Stimulated activated CD8-positive, alpha-beta memory T cell treated with anti-CD3 and anti-CD28 coated beads, Interleukin-15, amount 100 ng/mL, for 24 hours (primary cell): Measurements from ENCODE around the gene CCDC74A.
"Not testable (repeated sequence)": the region's sequence is repeated elsewhere in the genome, so short reads cannot be mapped to it uniquely, and the experiment has no call there.

ENCODE experiments used
- DNase-seq: peaks from one replicate; pipeline ENCODE4 v3.0.0-alpha.2; 2020; ENCODE audit warnings: low read depth

The CCDC74A gene

GRCh38 chr2:131527131-131528001, at the start of gene CCDC74A:
Gene CCDC74A (plus strand): TSS chr2:131527888. CDS start chr2:131527971, 83 bp downstream.
- peak; percentile 57 for DNase-seq

GRCh38 chr2:131478074-131478849, 49.4 kb upstream of the CCDC74A start:
- not testable (repeated sequence) for DNase-seq

GRCh38 chr2:131478850-131479461, 48.7 kb upstream of the CCDC74A start:
- DNase-seq: not testable (repeated sequence)

GRCh38 chr2:131480351-131480750, 47.3 kb upstream of the CCDC74A start:
- not testable (repeated sequence) for DNase-seq

GRCh38 chr2:131482506-131483155, 45.1 kb upstream of the CCDC74A start:
- not testable (repeated sequence) for DNase-seq

- not testable (repeated sequence) for DNase-seq
These were observed 43.5 kb upstream of the CCDC74A start for GRCh38 chr2:131483981-131484820.

GRCh38 chr2:131484906-131485460, 42.7 kb upstream of the CCDC74A start:
- DNase-seq: not testable (repeated sequence)

- DNase-seq: not testable (repeated sequence)
These were observed 41.3 kb upstream of the CCDC74A start for GRCh38 chr2:131486201-131486902.

- DNase-seq: no peak
These were observed 39.1 kb upstream of the CCDC74A start for GRCh38 chr2:131488306-131489205.

GRCh38 chr2:131490616-131491468, 36.8 kb upstream of the CCDC74A start:
- DNase-seq: not testable (repeated sequence)

GRCh38 chr2:131491469-131491836, 36.2 kb upstream of the CCDC74A start:
- DNase-seq: not testable (repeated sequence)

GRCh38 chr2:131492015-131492417, 35.7 kb upstream of the CCDC74A start, which contains the start of gene MZT2A:
Gene MZT2A (minus strand): TSS chr2:131492397. CDS start chr2:131492376, 21 bp downstream.
- not testable (repeated sequence) for DNase-seq

- peak; percentile 91 for DNase-seq
These were observed 35.1 kb upstream of the CCDC74A start for GRCh38 chr2:131492418-131493198.

- no peak for DNase-seq
These were observed 34.3 kb upstream of the CCDC74A start for GRCh38 chr2:131493199-131493968.

- not testable (repeated sequence) for DNase-seq
These were observed 32.2 kb upstream of the CCDC74A start for GRCh38 chr2:131495506-131495905.

- not testable (repeated sequence) for DNase-seq
These were observed 29.2 kb upstream of the CCDC74A start for GRCh38 chr2:131498321-131498973.
